HG02870 (cell line): ENCODE measurements around the gene LETM1.

ENCODE experiments used
- ATAC-seq: cut with Tn5 transposase; IDR thresholded peaks from one replicate; pipeline ENCODE4 v1.9.1; 2021; ENCODE audit warnings: mild to moderate bottlenecking, moderate library complexity; ENCODE audit not compliant: unreplicated experiment

LETM1 gene

DNA sequence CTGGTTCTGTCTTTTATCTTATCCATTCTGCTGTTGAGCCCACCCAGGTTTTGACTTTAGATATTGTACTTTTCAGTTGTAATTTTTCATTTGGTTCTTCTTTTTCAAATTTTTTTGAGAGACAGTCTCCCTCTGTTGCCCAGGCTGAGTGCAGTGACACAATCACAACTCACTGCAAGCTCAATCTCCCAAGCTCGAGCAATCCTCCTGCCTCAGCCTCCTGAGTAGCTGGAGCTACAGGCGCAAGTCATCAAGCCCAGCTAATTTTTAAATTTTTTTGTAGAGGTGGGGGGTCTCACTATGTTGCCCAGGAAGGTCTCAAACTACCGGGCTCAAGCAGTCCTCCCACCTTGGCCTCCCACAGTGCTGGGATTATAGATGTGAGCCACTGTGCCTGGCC is 25.7 kb downstream of the LETM1 start:
- no peak for ATAC-seq

DNA sequence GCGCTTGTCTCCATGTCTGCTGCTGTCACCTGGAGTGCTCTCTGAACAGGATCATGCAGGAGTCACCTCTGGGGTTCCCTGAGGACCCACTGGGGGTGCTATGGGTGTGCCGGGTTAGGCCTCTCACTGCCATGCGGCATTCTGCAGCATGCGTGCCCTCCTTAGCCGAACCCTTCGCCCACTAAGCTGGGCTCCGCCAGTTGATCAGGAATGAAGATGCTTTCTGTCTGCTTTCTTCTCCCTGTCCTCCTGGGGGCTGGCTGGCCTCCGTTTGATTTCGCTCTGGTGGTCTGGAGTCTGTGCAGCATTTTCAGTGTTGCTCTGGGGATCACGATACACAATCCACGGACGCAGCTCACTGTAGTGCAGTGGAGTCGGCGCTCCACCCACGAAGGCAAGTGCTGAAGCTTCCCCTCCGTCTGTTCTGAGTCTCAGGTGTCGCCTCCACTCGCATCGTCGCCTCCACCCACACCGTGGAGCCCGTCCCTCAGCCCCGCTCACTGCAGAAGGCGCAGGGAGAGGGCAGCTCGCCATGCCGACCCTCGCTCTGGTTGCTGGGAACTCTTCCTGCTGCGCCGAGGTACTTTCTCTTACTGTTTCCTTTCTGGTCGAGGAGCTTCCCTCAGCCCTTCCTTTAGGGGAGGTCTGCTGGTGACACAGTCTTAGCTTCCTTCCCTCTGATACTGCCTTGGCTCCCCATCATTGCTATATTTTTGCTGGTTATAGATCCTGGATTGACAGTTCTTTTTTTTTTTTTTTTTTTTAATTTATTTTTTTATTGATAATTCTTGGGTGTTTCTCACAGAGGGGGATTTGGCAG is 29.2 kb downstream of the LETM1 start:
- no peak for ATAC-seq

DNA sequence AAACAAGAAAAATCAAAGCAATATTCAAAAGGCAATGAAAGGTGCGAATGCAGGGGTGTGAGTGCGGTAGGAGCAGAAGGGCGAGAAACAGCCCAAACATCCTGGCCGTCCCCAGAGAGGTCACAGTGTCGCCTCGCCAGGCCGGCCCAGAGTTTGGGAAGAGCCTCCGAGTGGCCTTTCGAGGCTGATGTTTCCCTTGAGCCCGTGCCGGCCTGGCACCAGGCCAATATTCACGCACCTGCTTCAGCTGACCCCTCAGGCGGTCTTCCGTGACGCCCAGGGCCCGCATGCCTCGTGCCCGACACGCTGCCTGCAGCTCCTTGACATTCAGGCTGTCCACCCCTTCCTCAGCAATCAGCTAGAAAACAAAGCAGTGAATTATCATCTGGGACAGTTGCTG is 30.6 kb downstream of the LETM1 start:
- no peak for ATAC-seq

DNA sequence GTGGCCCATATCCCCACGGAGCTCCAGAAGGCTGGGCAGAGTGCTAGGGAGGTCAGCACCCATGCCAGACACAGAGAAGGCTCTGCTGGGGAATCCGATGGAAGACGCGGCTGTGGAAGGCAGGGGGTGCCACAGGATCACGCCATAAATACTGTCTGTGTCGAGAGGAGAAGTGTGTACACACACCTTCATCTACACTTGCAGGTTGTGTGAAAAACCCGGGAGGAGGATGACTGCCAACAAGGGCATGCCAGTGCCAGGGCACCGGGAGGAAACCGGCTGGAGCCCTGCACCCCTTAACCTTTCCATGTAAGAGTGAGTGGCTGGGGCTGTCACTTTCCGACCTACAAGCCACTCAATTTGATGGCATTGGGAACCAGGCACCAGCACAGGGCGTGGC is 31.2 kb downstream of the LETM1 start:
- no peak for ATAC-seq

DNA sequence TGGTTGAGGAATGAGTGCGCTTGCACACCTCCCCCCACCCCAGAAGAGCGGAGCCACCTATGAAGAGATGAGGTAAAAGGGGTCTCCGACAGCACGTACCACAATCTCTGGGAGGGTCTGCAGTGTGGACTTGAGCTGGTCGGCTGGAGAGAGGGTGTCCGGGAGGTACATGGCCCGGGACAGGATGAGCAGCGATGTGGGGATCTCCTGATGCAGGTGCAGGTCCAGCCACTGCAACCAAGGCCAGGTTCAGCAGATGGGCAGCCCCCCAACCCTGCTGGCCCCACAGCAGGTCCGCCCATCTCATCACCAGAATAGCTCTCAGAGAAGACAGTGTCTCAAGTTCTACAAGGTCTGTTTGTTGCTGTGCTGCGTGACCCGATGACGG is 32.4 kb downstream of the LETM1 start:
- no peak for ATAC-seq

DNA sequence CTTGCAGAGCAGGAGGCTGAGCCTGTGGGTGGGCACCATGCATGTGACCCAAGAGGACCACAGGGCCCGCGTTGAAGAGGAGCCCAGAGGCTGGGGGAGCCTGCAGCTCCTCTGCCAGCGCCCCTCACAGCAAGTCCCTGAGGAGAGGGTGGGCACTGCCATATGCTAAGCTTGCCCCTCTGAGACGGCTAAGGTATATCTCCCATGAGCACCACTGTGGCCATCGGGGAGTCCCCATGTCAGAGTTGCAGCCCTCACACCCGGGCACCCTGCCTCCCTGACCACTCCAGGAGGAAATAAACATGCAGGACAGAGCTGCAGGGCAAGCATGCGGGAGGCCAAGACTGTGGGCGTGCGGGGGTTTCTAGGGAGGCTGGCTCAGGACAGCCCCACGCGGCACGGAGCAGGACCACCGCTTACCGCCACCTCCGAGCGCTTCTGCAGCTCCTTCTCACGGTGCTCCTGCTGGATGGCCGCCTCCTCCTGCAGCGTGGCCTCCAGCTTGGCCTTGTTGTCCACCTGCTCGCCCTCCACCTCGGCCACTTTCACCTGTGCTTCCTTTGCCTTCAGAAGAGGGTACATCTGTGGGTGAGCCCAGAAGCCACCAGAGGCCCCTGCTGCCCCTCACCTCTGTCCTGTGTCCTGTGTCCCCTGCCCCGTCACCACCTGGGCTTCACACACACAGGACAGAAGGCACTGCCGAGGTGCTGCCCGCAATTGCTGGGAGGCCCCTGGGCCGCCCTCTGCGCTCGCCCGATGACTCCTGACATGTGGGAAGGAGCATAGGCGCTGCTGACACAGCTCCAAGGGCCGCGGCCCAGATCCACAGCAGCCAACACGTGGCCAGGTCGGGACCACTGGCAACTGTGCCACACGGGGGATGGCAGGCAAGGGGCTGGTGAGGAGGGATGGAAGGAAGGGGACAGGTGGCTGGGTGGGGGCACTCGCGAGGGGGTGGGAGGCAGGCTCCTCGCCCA is 33.1 kb downstream of the LETM1 start:
- no peak for ATAC-seq

DNA sequence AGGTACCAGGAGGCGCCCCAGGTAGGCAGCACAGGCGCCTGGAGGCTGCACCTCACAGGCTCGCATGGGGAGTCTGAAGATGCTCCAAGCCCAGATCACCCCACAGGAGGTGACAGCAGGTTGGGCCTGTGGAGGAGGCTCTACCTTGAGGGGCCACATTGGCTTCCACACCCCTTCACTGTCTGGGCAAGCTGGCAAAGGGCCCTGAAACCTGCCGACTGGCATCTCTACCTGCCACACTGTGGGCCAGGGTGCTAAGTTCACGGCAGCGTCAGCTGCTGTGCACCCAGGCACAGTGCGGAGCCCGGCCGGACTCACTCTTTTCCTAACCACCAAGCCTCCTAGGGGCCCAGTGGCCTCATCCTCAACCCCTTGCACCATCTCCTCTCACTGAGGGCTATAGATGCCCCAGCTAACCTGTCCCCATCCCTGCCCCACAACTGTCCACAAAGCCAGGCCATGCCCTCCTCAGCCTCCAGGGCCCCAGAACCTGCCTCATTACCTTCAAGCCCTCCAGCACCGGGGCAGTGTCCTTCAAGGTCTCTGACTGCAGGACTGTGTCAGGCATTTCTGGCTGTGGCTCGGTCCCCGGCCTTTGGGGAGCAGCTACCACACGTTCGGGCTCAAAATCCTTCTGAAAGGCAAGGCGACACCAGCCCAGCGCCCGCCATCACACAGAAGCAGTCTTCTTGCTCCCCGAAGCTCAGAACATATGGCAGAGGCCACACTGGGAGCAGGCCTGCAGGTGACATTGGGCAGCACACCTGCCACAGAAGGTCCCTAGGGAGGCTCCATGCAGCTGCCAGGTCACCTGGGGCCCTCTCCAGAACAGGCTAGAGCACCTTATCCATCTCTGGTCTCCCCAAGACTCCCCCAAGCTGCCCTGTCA is 34.0 kb downstream of the LETM1 start:
- ATAC-seq, result no peak

DNA sequence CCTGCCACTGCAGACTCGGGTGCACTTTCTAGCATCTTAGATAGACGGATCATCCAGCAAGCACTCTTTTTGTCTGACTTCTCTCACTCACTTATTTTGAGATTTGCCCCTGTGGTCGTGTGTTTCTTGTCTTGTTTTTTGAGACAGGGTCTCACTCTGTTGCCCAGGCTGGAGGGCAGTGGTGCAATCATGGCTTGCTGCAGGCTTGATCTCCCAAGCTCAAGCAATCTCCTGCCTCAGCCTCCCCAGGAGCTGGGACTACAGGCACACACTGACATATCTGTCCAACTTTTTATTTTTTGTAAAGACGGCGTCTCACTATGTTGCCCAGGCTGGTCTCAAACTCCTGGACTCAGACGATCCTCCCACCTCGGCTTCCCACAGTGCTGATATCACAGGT is 36.1 kb downstream of the LETM1 start:
- no peak for ATAC-seq

DNA sequence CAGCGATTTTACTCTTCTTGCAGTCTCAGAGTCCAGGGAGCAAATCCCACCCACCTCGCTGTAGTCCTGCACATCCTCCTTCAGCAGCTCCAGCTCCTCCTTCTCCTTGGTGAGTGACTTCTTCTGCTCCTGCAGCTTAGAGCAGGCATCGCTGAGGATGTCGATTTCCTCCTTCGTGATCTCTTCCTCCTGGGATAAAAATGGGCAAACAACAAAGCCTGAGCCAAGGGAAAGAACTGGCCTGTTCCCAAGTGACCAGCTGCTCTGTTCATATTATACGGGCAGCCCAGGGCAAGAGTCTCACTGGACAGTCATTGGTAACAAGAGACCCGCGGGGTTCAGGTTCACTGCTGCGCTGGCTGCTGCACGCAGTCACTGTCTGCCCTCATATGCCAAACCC is 36.7 kb downstream of the LETM1 start:
- no peak for ATAC-seq

DNA sequence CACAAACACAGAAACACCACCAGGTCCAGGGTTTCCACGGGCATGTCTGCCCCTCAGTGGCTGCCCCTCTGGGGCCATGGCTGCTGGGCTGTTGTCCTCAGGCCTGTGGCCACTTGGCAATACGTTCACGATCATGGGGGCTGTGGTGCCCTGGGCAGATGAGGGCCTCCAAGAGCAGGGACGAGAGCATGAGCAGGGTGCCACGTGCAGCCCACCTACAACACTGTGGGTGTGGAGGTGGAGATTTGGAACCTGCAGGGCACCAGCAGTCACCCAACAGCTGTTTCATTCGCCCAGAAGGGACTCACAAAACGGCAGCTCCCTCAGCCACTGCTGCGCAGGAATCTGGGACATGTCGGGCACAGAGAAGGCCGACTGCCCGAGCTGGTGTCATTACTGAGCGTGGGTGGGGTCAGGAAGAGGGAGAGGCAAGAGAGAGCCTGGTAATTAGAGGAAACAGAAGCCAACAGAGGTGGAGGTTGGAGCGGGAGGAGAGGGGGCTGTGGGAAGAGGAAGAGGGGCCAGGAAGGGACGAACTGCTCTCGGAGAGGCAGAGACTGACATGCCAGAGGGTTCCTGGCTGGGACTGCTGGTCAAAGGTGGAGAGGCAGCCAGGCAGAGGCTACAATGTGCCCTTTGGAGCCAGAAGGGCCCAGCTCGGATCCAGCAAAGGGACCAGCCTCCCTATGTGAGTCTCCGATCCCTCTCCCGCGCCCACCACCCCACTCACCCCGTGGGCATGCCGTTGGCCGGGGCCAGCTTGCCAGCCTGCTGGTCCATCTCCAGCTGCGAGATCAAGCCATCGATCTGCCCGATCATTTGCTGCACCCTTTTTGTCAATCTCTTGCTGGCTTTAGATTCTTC is 39.7 kb downstream of the LETM1 start:
- no peak for ATAC-seq

DNA sequence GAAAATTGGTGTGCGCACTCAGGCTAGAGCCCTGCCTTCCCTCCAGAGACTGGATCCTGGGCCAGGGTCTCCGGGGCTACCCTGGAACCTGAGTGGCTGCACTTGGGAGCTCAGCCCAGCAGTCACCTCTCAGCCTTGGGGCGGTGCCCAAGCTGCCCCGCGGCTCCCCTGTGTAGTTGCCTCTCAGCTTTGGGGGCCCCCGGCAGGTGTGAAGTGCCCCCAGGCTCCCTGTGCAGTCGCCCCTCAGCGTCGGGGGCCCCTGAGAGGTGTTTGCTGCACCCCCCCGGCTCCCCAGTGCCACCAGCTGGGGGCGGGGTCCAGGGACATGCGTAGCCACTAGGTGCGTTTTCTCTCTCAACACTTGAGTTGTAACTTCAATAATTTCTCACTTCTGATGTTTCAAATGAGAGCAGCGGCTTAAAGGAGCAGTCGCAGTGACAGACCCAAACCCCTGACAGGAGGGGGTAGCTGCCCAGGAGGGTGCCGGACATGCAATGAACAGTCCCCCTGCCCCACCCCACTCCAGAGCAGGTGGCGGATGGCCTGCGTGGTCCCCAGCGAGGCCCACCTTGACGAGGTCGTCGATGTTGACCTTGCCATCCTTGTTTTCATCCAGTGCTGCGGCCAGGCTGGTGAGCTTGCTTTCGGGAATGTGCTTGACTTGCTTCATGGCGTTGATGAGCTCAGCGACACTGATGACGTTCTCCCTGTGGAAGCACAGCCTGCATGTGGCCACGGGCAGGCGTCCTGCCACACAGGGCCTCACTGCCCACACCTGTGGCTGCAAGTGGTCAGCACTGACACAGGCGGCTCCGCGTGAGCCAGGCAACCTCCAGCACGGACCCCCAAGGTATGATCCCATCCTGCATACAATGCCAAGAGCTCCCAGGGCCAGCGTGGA is 40.6 kb downstream of the LETM1 start:
- no peak for ATAC-seq

DNA sequence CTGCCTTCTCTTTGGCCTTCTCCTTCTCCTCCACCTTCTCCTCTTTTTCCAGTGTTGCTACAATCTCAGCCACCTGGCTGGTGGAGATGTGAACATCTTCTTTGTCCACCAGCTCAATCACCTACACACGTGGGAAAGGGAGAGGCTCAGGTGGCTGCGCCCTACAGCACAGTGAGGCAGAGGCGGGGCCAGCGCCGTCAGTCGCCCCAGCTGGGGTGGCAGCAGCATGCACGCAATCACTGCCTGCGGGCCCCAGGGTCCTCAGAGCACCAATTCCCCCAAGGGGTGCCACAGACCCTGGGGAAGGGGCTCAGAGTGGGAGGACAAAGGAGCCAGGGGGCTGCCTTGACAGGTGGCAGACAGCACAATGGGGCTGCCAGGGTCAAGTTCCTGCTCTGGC is 41.5 kb downstream of the LETM1 start:
- no peak for ATAC-seq

DNA sequence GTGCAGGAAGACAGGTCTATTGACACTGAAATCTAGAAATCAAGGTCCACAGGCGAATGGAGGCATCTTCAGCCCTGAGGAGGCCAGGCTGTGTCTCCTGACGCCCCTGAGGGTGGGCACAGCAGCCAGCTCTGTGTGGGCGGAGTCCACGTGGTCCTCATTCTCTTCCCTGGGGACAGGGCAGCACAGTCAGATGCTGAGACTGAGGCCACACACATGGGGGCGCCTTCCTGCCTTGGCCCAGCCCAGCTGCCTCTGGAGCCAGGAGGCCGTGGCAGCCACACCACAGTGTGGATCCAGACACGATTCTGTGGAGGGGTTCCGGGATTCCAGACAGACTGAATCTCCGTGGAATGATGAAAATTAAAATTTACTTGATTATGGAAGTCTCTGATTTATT is 42.0 kb downstream of the LETM1 start:
- no peak for ATAC-seq

DNA sequence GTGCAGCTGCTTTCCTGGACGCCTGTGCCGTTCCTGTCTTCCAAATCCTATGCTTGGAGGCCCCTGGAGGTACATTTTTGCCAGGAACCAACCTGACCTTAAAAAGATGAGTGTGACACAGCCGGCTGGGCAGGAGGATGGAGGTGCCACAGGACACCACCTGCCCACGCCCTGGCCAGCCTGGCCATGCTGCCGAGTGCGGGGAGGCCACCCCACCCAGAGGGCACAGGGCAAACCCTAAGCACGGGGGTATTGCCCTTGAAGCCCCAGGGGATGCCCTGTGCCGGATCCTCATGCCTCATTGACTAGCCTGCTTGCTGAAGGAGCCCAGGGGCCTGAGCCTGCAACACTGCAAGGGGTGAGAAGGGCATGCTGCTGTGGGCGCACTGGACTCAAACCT is 42.7 kb downstream of the LETM1 start:
- no peak for ATAC-seq

DNA sequence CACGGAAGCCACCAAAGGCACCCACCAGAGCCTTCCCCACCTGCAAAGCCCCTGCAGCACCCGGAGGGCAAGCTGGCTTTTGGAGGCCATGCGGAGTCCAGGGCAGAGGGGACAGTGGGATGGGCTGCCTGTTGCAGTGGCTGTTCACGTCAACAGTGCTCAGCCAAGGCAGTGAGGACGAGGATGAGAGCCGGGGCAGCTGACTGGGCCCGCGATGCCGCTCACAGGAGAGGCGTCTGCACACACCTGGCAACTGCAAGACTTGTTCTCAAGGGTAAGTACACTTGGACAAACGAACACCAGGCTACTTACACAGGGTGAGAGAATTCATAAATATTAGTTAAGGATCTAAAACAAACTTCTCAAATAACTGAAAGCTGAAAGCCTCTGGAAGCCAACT is 43.2 kb downstream of the LETM1 start:
- no peak for ATAC-seq

DNA sequence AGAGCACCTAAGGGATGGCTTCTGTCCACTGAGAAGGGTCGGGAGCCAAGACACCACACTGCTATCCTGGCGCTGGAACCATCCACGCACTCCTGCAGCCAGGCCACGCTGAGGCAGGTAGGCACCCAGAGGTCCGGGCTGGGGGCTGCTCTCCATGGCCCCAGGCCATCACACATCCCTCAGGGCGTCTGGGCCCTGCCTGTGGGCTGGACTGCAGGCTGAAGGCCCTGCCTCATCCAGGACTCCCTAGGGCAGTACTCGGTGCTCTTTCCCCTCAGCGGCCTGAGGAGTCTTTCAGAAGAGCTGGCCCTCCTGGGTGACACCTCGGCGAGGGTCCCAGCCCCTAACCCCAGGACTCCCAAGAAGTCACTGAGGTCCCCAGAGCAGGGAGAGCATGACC is 45.2 kb downstream of the LETM1 start:
- no peak for ATAC-seq

DNA sequence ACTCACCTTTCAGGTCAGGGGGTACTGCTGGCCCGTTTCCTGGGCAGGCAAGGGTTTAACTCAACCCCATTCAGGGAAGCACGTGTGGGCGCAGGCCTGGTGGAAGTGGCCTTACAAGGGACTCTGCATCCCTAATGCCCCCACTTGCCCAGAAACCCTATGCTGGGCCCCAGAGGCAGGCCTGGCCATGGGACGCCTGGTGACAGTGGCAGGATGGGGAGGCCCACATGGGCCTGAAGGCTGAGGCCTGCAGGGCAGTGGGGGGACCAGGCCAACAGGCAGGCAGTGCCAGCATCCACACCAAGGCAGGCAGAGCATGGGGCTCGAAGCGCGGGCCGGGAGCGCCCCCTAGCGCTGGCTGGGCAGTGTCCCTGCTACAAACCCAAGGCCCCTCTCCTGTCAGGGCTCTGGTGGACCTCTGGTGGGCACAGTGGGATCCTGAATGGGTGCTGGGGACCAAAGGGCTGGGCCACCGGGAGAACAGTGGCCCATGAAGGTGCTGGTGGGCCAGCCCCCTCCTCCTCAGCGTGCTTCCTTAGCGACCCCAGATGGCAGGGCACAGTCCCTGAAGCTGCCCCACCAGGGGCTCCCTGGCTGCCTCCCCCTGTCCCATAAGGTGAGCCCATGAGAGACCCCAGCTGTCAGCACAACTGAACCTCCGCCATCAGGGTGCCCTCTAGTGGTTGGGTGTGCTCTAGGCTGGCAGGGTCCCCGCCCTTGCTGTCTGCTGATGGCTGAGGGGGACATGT is 46.0 kb downstream of the LETM1 start:
- no peak for ATAC-seq
